AG04450 (cell line): ENCODE results near the gene WWC2. TPM values are rescaled to one million over a fixed set of nuclear protein-coding genes. Genes with fewer than 3 reads are reported as not detected.

Experiments
- CTCF ChIA-PET: fragments of 300-600, 350-600 bp; formaldehyde crosslinking; extraction: SDS; loops from one replicate; lab custom pipeline; 2022; ENCODE audit warnings: antibody characterized with exemption, inconsistent platforms; lab: Charles Lee
- POLR2A ChIA-PET: fragments of 350-600 bp; formaldehyde crosslinking; extraction: SDS; loops from one replicate; lab custom pipeline; 2021; ENCODE audit warnings: antibody characterized with exemption, inconsistent platforms; lab: Yijun Ruan, JAX
- DNase-seq: peaks from one replicate; pipeline ENCODE4 v3.0.0-alpha.2; 2011; ENCODE audit warnings: low read depth, low spot score
- H3K27ac ChIP-seq: one replicate; pipeline ENCODE4 v1.5.1; 2012; ENCODE audit warnings: low read depth, low read length, control low read depth
- H3K27me3 ChIP-seq: one replicate; pipeline ENCODE4 v1.6.0; 2012; ENCODE audit warnings: low read length; ENCODE audit not compliant: control insufficient read depth, insufficient read depth
- H3K4me3 ChIP-seq: 2 replicates; pipeline ENCODE4 v1.5.1; 2011; ENCODE audit warnings: mild to moderate bottlenecking, low read depth, low read length, control low read depth
- H3K9me3 ChIP-seq: 2 replicates; pipeline ENCODE4 v1.5.1; 2012; ENCODE audit warnings: low read length; ENCODE audit not compliant: control insufficient read depth, insufficient read depth
- polyA plus RNA-seq: library from polyadenylated mRNA; depleted of rRNA; stranded (reverse); fragments of >200 nt; gene quantifications from 2 replicates; pipeline ENCODE4 v1.2.3, GENCODE V29; 2011
- TF ChIP-seq, protein P1 (sequence below): IDR thresholded peaks from 2 replicates; pipeline ENCODE4 v1.5.1; 2011; ENCODE audit warnings: low read depth, low read length, control low read depth, inconsistent platforms

Gene WWC2
- polyA plus RNA-seq, 1 experiment = 43.6 TPM

DNA sequence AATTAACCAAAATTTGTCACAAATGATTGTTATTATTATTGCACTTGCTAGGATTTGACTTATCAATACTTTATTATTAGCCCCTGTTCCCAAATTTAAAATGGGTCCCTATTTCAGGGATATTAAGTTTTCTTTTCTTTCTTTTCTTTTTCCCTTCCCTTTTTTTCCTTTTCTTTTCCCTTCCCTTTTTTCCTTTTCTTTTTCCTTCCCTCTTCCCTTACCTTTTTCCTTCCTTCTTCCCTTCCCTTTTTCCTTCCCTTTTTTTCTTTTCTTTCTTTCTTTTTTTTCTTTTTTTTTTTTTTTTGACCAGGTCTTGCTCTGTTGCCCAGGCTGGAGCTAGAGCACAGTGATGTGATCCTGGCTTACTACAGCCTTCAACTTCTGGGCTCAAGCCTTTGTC, 33.8 kb downstream of the WWC2 start:
- ChIA-PET CTCF (interaction anchor here (0.6 to 1.1 kb wide), 2 partner anchors 16 to 130 kb away, joined by 3 to 4 read pairs; no protein-coding TSS in a partner anchor), POLR2A (no interaction called here)
- H3K9me3 ChIP-seq = no peaks in the 10 kb centered on the region
- TF ChIP-seq, protein P1, sequence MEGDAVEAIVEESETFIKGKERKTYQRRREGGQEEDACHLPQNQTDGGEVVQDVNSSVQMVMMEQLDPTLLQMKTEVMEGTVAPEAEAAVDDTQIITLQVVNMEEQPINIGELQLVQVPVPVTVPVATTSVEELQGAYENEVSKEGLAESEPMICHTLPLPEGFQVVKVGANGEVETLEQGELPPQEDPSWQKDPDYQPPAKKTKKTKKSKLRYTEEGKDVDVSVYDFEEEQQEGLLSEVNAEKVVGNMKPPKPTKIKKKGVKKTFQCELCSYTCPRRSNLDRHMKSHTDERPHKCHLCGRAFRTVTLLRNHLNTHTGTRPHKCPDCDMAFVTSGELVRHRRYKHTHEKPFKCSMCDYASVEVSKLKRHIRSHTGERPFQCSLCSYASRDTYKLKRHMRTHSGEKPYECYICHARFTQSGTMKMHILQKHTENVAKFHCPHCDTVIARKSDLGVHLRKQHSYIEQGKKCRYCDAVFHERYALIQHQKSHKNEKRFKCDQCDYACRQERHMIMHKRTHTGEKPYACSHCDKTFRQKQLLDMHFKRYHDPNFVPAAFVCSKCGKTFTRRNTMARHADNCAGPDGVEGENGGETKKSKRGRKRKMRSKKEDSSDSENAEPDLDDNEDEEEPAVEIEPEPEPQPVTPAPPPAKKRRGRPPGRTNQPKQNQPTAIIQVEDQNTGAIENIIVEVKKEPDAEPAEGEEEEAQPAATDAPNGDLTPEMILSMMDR = no peak
- DNase-seq = no peak
- no peak overlapping the region for H3K27ac ChIP-seq
- H3K4me3 ChIP-seq = no peak overlapping the region
- no peaks in the 10 kb centered on the region for H3K27me3 ChIP-seq

- POLR2A ChIA-PET = no interaction called here
- no peak for DNase-seq
Measured at GRCh38 chr4:183136855-183137254, 37.8 kb downstream of the WWC2 start.

GRCh38 chr4:183139058-183139750, 40.1 kb downstream of the WWC2 start:
- TF ChIP-seq, protein P1 = no peak
- CTCF ChIA-PET = interaction anchor here (0.6 to 0.9 kb wide), 2 partner anchors 9 to 117 kb away, joined by 3 to 6 read pairs; no protein-coding TSS in a partner anchor
- no peak for DNase-seq
- Histone ChIP-seq H3K9me3 (no peaks in the 10 kb centered on the region), H3K4me3 (no peak overlapping the region), H3K27ac (no peak overlapping the region), H3K27me3 (no peaks in the 10 kb centered on the region)
- POLR2A ChIA-PET = no interaction called here

More at GRCh38 chr4:183136855-183137254, 37.8 kb downstream of the WWC2 start:
- TF ChIP-seq, protein P1 = no peak
- no peak overlapping the region for H3K4me3 ChIP-seq
- no peaks in the 10 kb centered on the region for H3K9me3 ChIP-seq
- no peaks in the 10 kb centered on the region for H3K27me3 ChIP-seq
- CTCF ChIA-PET = interaction anchor here (0.7 to 1.8 kb wide), 3 partner anchors 64 to 125 kb away, joined by 4 to 6 read pairs (median 4); no protein-coding TSS in a partner anchor
- no peak overlapping the region for H3K27ac ChIP-seq

- ChIA-PET POLR2A (no interaction called here), CTCF (no interaction called here)
- TF ChIP-seq, protein P1 = no peak
- no peak overlapping the region for H3K27ac ChIP-seq
- H3K4me3 ChIP-seq = no peak overlapping the region
- no peak for DNase-seq
- no peaks in the 10 kb centered on the region for H3K9me3 ChIP-seq
- H3K27me3 ChIP-seq = no peaks in the 10 kb centered on the region
Measured at GRCh38 chr4:183139972-183140570, 41.0 kb downstream of the WWC2 start.

- POLR2A ChIA-PET = interaction anchor here (0.6 kb wide), 1 partner anchor 79 kb away, joined by 3 read pairs; no protein-coding TSS in a partner anchor
Measured at GRCh38 chr4:183140911-183141320, 41.9 kb downstream of the WWC2 start.

More at GRCh38 chr4:183140911-183141320, 41.9 kb downstream of the WWC2 start:
- TF ChIP-seq, protein P1 = no peak
- no peak for DNase-seq
- no peaks in the 10 kb centered on the region for H3K27me3 ChIP-seq
- no peaks in the 10 kb centered on the region for H3K9me3 ChIP-seq
- CTCF ChIA-PET = interaction anchor here (0.8 kb wide), 1 partner anchor 19 kb away, joined by 3 read pairs; no protein-coding TSS in a partner anchor
- no peak overlapping the region for H3K27ac ChIP-seq
- no peak overlapping the region for H3K4me3 ChIP-seq
